H1 (cell line): ENCODE measurements around the gene PTH1R. TPM values are rescaled to one million over a fixed set of nuclear protein-coding genes. Genes with fewer than 3 reads are reported as not detected.

ENCODE experiments used
- CTCF ChIA-PET: fragments of 300-600 bp; sonication (Branson Sonifier 250); formaldehyde crosslinking; loops from one replicate; lab custom pipeline; 2021; ENCODE audit not compliant: partially characterized antibody; lab: Charles Lee
- POLR2A ChIA-PET: fragments of 300-600 bp; sonication (Branson Sonifier 250); formaldehyde crosslinking; loops from one replicate; lab custom pipeline; 2021; ENCODE audit warnings: inconsistent platforms; ENCODE audit not compliant: partially characterized antibody; lab: Charles Lee
- DNase-seq, 2 experiments: peaks; one replicate each; pipeline versions ENCODE4 v3.0.0 to v3.0.0-alpha.2; 2010 to 2022; ENCODE audit warnings: low spot score in 2 of 2, low read depth in 1 of 2, mixed read lengths in 1 of 2
- FAIRE-seq: peaks from 2 replicates; lab custom pipeline; 2011; peaks lifted over from hg19 to GRCh38; lab: Jason Lieb, UNC
- H2AFZ ChIP-seq: 2 replicates; pipeline ENCODE4 v1.8.1; 2012; ENCODE audit warnings: low read length, inconsistent platforms
- H2AK5ac ChIP-seq: 2 replicates; pipeline ENCODE4 v1.6.1; 2013; ENCODE audit warnings: low read depth, low read length
- H2BK120ac ChIP-seq: replicated peaks from 2 replicates; pipeline ENCODE3; 2013; ENCODE audit warnings: low read depth, low read length, inconsistent platforms
- H2BK12ac ChIP-seq: 2 replicates; pipeline ENCODE4 v1.6.1; 2013; ENCODE audit warnings: low read depth, low read length
- H2BK15ac ChIP-seq: 2 replicates; pipeline ENCODE4 v1.6.1; 2013; ENCODE audit warnings: low read length
- H2BK20ac ChIP-seq: 2 replicates; pipeline ENCODE4 v1.6.1; 2013; ENCODE audit warnings: low read length
- H2BK5ac ChIP-seq: 2 replicates; pipeline ENCODE4 v1.6.1; 2013; ENCODE audit warnings: low read depth, low read length
- H3K14ac ChIP-seq: 2 replicates; pipeline ENCODE4 v1.6.1; 2013; ENCODE audit warnings: inconsistent platforms; ENCODE audit not compliant: insufficient read length
- H3K18ac ChIP-seq: 2 replicates; pipeline ENCODE4 v1.6.1; 2013; ENCODE audit warnings: low read length; ENCODE audit errors: extremely low read depth
- H3K23ac ChIP-seq: 2 replicates; pipeline ENCODE4 v1.6.1; 2013; ENCODE audit warnings: inconsistent platforms; ENCODE audit not compliant: insufficient read length
- H3K23me2 ChIP-seq: 2 replicates; pipeline ENCODE4 v1.6.1; 2013; ENCODE audit warnings: low read depth, low read length
- H3K27ac ChIP-seq: 2 replicates; pipeline ENCODE4 v1.6.1; 2011; ENCODE audit warnings: low read depth, low read length, inconsistent platforms
- H3K27me3 ChIP-seq, 4 experiments: replicated peaks in 1 of 4; 1 replicate in 1 of 4; 2 replicates in 3 of 4; pipeline versions ENCODE4 v1.6.1 to v1.8.1; 2011 to 2013; ENCODE audit warnings: low read length in 3 of 4, mild to moderate bottlenecking in 3 of 4, inconsistent platforms in 2 of 4, mixed read lengths in 2 of 4, moderate library complexity in 1 of 4; ENCODE audit not compliant: control insufficient read depth in 3 of 4, insufficient read depth in 3 of 4; ENCODE audit errors: extremely low read depth in 1 of 4
- H3K36me3 ChIP-seq, 4 experiments: 2 replicates each; pipeline versions ENCODE4 v1.6.1 to v1.8.1; 2011 to 2013; ENCODE audit warnings: mild to moderate bottlenecking in 4 of 4, low read length in 3 of 4, moderate library complexity in 2 of 4, control low read depth in 1 of 4, inconsistent platforms in 1 of 4; ENCODE audit not compliant: insufficient read depth in 4 of 4, control insufficient read depth in 2 of 4
- H3K4ac ChIP-seq: replicated peaks from 2 replicates; pipeline ENCODE3; 2013; ENCODE audit warnings: low read length, low read depth, mixed read lengths, inconsistent platforms; ENCODE audit not compliant: insufficient read length
- H3K4me1 ChIP-seq, 4 experiments: replicated peaks in 1 of 4; 1 replicate in 1 of 4; 2 replicates in 3 of 4; pipeline versions ENCODE4 v1.6.1 to v1.8.1; 2011 to 2013; ENCODE audit warnings: low read length in 3 of 4, inconsistent platforms in 2 of 4, mixed read lengths in 1 of 4; ENCODE audit not compliant: insufficient read depth in 4 of 4, control insufficient read depth in 3 of 4
- H3K4me2 ChIP-seq, 2 experiments: 2 replicates each; pipeline versions ENCODE4 v1.6.1 to v1.8.1; 2011 to 2013; ENCODE audit warnings: low read depth in 2 of 2, low read length in 2 of 2, control low read depth in 1 of 2, inconsistent platforms in 1 of 2, mild to moderate bottlenecking in 1 of 2; ENCODE audit not compliant: insufficient read depth in 1 of 2
- H3K4me3 ChIP-seq, 4 experiments: fragments of 200-600, 300-600 bp in 1 of 4; sonication (generic), shearing (Covaris generic), sonication (Bioruptor Twin) in 1 of 4; 2 replicates each; pipeline versions ENCODE4 v1.5.1 to v1.8.1; 2011 to 2016; ENCODE audit warnings: low read length in 4 of 4, low read depth in 3 of 4, control low read depth in 2 of 4, inconsistent platforms in 2 of 4, mild to moderate bottlenecking in 2 of 4, mixed read lengths in 1 of 4, moderate library complexity in 1 of 4; ENCODE audit not compliant: insufficient read depth in 2 of 4; ENCODE audit errors: extremely low read depth in 1 of 4
- H3K56ac ChIP-seq: replicated peaks from 2 replicates; pipeline ENCODE3; 2013; ENCODE audit warnings: low read depth, mild to moderate bottlenecking, mixed read lengths, low read length, inconsistent platforms; ENCODE audit not compliant: insufficient read length
- H3K79me1 ChIP-seq: 2 replicates; pipeline ENCODE4 v1.6.1; 2013; ENCODE audit warnings: low read depth, low read length, control low read depth
- H3K79me2 ChIP-seq, 2 experiments: 2 replicates each; pipeline versions ENCODE4 v1.6.1 to v1.8.1; 2012 to 2013; ENCODE audit warnings: low read length in 2 of 2, mild to moderate bottlenecking in 2 of 2, inconsistent platforms in 1 of 2; ENCODE audit not compliant: insufficient read depth in 2 of 2, control insufficient read depth in 1 of 2
- H3K9ac ChIP-seq, 4 experiments: replicated peaks in 1 of 4; 1 replicate in 1 of 4; 2 replicates in 3 of 4; pipeline versions ENCODE4 v1.6.1 to v1.8.1; 2011 to 2013; ENCODE audit warnings: low read depth in 3 of 4, low read length in 3 of 4, control low read depth in 2 of 4, mild to moderate bottlenecking in 2 of 4, moderate library complexity in 2 of 4, inconsistent platforms in 1 of 4; ENCODE audit errors: extremely low read depth in 1 of 4
- H3K9me3 ChIP-seq, 2 experiments: 2 replicates each; pipeline versions ENCODE4 v1.6.1 to v1.8.1; 2012 to 2013; ENCODE audit warnings: mild to moderate bottlenecking in 2 of 2, moderate library complexity in 2 of 2, control low read depth in 1 of 2, inconsistent platforms in 1 of 2, low read depth in 1 of 2, low read length in 1 of 2, mixed read lengths in 1 of 2; ENCODE audit not compliant: insufficient read depth in 2 of 2
- H4K20me1 ChIP-seq, 2 experiments: replicated peaks in 1 of 2; 2 replicates each; pipeline versions ENCODE3 to v1.8.1; 2011 to 2013; ENCODE audit warnings: inconsistent platforms in 2 of 2, low read length in 2 of 2, mild to moderate bottlenecking in 1 of 2; ENCODE audit not compliant: insufficient read depth in 2 of 2, control insufficient read depth in 1 of 2
- H4K5ac ChIP-seq: 2 replicates; pipeline ENCODE4 v1.6.1; 2013; ENCODE audit warnings: low read length, low read depth, mixed read lengths, inconsistent platforms; ENCODE audit not compliant: insufficient read length
- H4K8ac ChIP-seq: 2 replicates; pipeline ENCODE4 v1.8.0; 2013; ENCODE audit warnings: mild to moderate bottlenecking, moderate library complexity, low read length, inconsistent platforms; ENCODE audit not compliant: insufficient read depth; ENCODE audit errors: extremely low read depth
- H4K91ac ChIP-seq: replicated peaks from 2 replicates; pipeline ENCODE3; 2013; ENCODE audit warnings: low read length, mixed read lengths, inconsistent platforms; ENCODE audit not compliant: insufficient read length
- JUND ChIP-seq: IDR thresholded peaks from 2 replicates; pipeline ENCODE4 v1.6.1; 2011; ENCODE audit warnings: mild to moderate bottlenecking, improper control_type of control experiment, low read length
- POLR2A ChIP-seq, 2 experiments: IDR thresholded peaks; 1 replicate in 1 of 2; 2 replicates in 1 of 2; pipeline ENCODE4 v1.6.1; 2011; ENCODE audit warnings: low read depth in 2 of 2, low read length in 2 of 2, mild to moderate bottlenecking in 2 of 2; ENCODE audit errors: control extremely low read depth in 1 of 2
- POLR2AphosphoS5 ChIP-seq: IDR thresholded peaks from 2 replicates; pipeline ENCODE4 v1.6.1; 2011; ENCODE audit warnings: low read depth, low read length
- WGBS, 2 experiments: shearing (Covaris generic) in 1 of 2; methylation state at CpG; one replicate each; pipeline versions ENCODE4 v1.1.6 to v1.1.7; 2013 to 2015; ENCODE audit warnings: low lambda C conversion rate in 2 of 2, mixed read lengths in 2 of 2, inconsistent platforms in 1 of 2, low coverage in 1 of 2, missing lambda C conversion rate in 1 of 2; ENCODE audit not compliant: insufficient replicate concordance in 2 of 2, insufficient coverage in 1 of 2, insufficient read length in 1 of 2; ENCODE audit errors: extremely low coverage in 1 of 2, missing lambda C conversion rate in 1 of 2; 5-methylcytosine and 5-hydroxymethylcytosine counted together
- polyA plus RNA-seq, 7 experiments: library from polyadenylated mRNA; depleted of rRNA in 3 of 7; stranded (reverse) in 5 of 7; unstranded in 2 of 7; fragments of >200 nt in 5 of 7; fragments of 200-250 nt in 2 of 7; gene quantifications; 1 replicate in 5 of 7; 2 replicates in 1 of 7; 4 replicates in 1 of 7; pipeline versions ENCODE4 v1.2.1 to v1.2.3, GENCODE V29; 2011 to 2013; ENCODE audit warnings: missing spikeins in 2 of 7, mixed read lengths in 2 of 7
- total RNA-seq: library from RNA; stranded (reverse); fragmentation: NEBNext Ultra II Directional; extraction: Animal tissue kit (Norgen Biotek cat#: 25700); gene quantifications from 2 replicates; pipeline ENCODE4 v1.2.1, GENCODE V29; 2021

Gene PTH1R
- total and polyA plus RNA-seq, 2 of the 8 experiments (the other 6 are each of a cell fraction or from before 2014, with no cell fraction given) = 0.57 to 1.5 TPM

- Histone ChIP-seq H2BK15ac (no peak overlapping the region), H3K56ac (no peak overlapping the region), H3K4me3 (no peak overlapping the region), H3K4me2 (no peak overlapping the region), H3K14ac (no peak overlapping the region), H2BK5ac (no peak overlapping the region), H3K36me3 (peaks cover 24 to 50% (median 38%) of the 10 kb centered on the region in 4 experiments), H3K27me3 (no peaks in the 10 kb centered on the region), H2AFZ (no peak overlapping the region), H2BK12ac (no peak overlapping the region), H2BK120ac (no peak overlapping the region), H3K9ac (no peak overlapping the region), H3K9me3 (peaks cover 3 to 4% of the 10 kb centered on the region in 2 experiments; a peak in 2 of 4 replicates), H3K27ac (no peak overlapping the region), H3K23me2 (no peaks in the 10 kb centered on the region), H4K5ac (no peak overlapping the region), H3K4me1 (no peaks in the 10 kb centered on the region), H3K23ac (no peak overlapping the region), H4K91ac (no peak overlapping the region), H3K4ac (no peak overlapping the region), H3K79me1 (0 out of 2 replicates have a peak, but pooled peaks cover 3% of the 10 kb centered on the region), H3K79me2 (no peaks in the 10 kb centered on the region), H2BK20ac (no peak overlapping the region), H3K18ac (no peak overlapping the region), H4K8ac (no peak overlapping the region), H2AK5ac (no peak overlapping the region), H4K20me1 (peaks cover 0 to 1% of the 10 kb centered on the region in 2 experiments)
- CTCF ChIA-PET = interaction anchor here (0.8 to 9.9 kb wide), 6 partner anchors 9 to 82 kb away, joined by 3 to 104 read pairs (median 4); no protein-coding TSS in a partner anchor
- FAIRE-seq (no peak), DNase-seq (no peak)
- POLR2A ChIA-PET = interaction anchor here (0.5 to 1.0 kb wide), 2 partner anchors 14 to 267 kb away, joined by 3 read pairs; no protein-coding TSS in a partner anchor
- 0 out of 3 replicates have a peak, but pooled peaks of 1 of the 2 experiments have one; percentile 41 for TF ChIP-seq POLR2A (IDR thresholded peaks at IDR 0.05; ENCODE audit: control extremely low read depth in 1 of 2, low read depth in 2 of 2, low read length in 2 of 2)
- TF ChIP-seq JUND = no peak
- peak; percentile 52; the same call in 1 of the 2 replicates for TF ChIP-seq POLR2AphosphoS5
- 86% methylated on average over 4 of the region's 4 CpGs; no CpG with 5 or more reads in 1 of the 2 experiments for WGBS, 2 experiments
Observed at GRCh38 chr3:46918634-46919033, 41.1 kb downstream of the PTH1R start.
